IMR-90 (cell line): Measurements from ENCODE around the gene ARRDC1. TPM values are rescaled to one million over a fixed set of nuclear protein-coding genes. Genes with fewer than 3 reads are reported as not detected.
A peak's percentile ranks its signal among the peaks of the same experiment; 100 is the strongest.

Source experiments
- ATAC-seq: fragments of 200-7000 bp; cut with Tn5 transposase; 2 replicates; pipeline ENCODE4 v1.9.1; 2020; ENCODE audit warnings: low read depth, mild to moderate bottlenecking, moderate library complexity
- BruUV-seq: library from RNA; stranded (reverse); fragments of 400-500 nt; replicated peaks from 2 replicates; lab custom pipeline; 2021; lab: Mats Ljungman, UMichigan
- CTCF ChIA-PET: fragments of 300-600 bp; formaldehyde crosslinking; extraction: SDS; loops from one replicate; lab custom pipeline; 2021; ENCODE audit warnings: antibody characterized with exemption; lab: Yijun Ruan, JAX
- POLR2A ChIA-PET: fragments of 300-600 bp; sonication (Branson Sonifier 250); formaldehyde crosslinking; loops from one replicate; lab custom pipeline; 2022; ENCODE audit warnings: antibody characterized with exemption; ENCODE audit not compliant: unreplicated experiment; lab: Charles Lee
- DNase-seq: peaks from one replicate; pipeline ENCODE4 v3.0.0; 2013
- H2AFZ ChIP-seq: replicated peaks from 2 replicates; pipeline ENCODE3; 2013; ENCODE audit warnings: low read length, mild to moderate bottlenecking; ENCODE audit not compliant: poor library complexity
- H2AK5ac ChIP-seq: 2 replicates; pipeline ENCODE4 v1.6.1; 2013; ENCODE audit warnings: low read depth, low read length, inconsistent platforms
- H2AK9ac ChIP-seq: replicated peaks from 2 replicates; pipeline ENCODE3; 2013; ENCODE audit warnings: mild to moderate bottlenecking, low read depth, low read length, moderate library complexity; ENCODE audit not compliant: poor library complexity
- H2BK120ac ChIP-seq: 2 replicates; pipeline ENCODE4 v1.6.1; 2013; ENCODE audit warnings: low read depth, low read length, inconsistent platforms
- H2BK15ac ChIP-seq: 3 replicates; pipeline ENCODE4 v1.6.1; 2013; ENCODE audit warnings: low read depth, low read length, inconsistent platforms
- H2BK20ac ChIP-seq: 2 replicates; pipeline ENCODE4 v1.6.1; 2013; ENCODE audit warnings: low read depth, mild to moderate bottlenecking, inconsistent platforms, low read length, moderate library complexity
- H2BK5ac ChIP-seq: 2 replicates; pipeline ENCODE4 v1.6.1; 2013; ENCODE audit warnings: mild to moderate bottlenecking, low read depth, low read length, inconsistent platforms; ENCODE audit not compliant: poor library complexity, severe bottlenecking
- H3K14ac ChIP-seq: replicated peaks from 2 replicates; pipeline ENCODE4 v1.6.1; 2013; ENCODE audit warnings: low read depth, low read length, inconsistent platforms
- H3K18ac ChIP-seq: 2 replicates; pipeline ENCODE4 v1.6.1; 2013; ENCODE audit warnings: low read depth, low read length, control low read depth
- H3K23ac ChIP-seq: 2 replicates; pipeline ENCODE4 v1.6.1; 2013; ENCODE audit warnings: low read depth, low read length, inconsistent platforms
- H3K27ac ChIP-seq: 2 replicates; pipeline ENCODE4 v1.5.1; 2013; ENCODE audit warnings: mild to moderate bottlenecking, control low read depth, low read length; ENCODE audit not compliant: insufficient read depth
- H3K27me3 ChIP-seq: 2 replicates; pipeline ENCODE4 v1.6.1; 2013; ENCODE audit warnings: low read length; ENCODE audit not compliant: control insufficient read depth, insufficient read depth
- H3K36me3 ChIP-seq: 2 replicates; pipeline ENCODE4 v1.6.1; 2013; ENCODE audit warnings: low read length, mixed read lengths; ENCODE audit not compliant: control insufficient read depth, insufficient read depth
- H3K4ac ChIP-seq: 2 replicates; pipeline ENCODE4 v1.6.1; 2013; ENCODE audit warnings: low read depth, low read length, inconsistent platforms
- H3K4me1 ChIP-seq: 2 replicates; pipeline ENCODE4 v1.6.1; 2013; ENCODE audit warnings: low read length, mixed read lengths; ENCODE audit not compliant: control insufficient read depth, insufficient read depth
- H3K4me2 ChIP-seq: 2 replicates; pipeline ENCODE4 v1.6.1; 2013; ENCODE audit warnings: low read depth, mild to moderate bottlenecking, control low read depth, low read length, moderate library complexity
- H3K4me3 ChIP-seq: 2 replicates; pipeline ENCODE4 v1.5.1; 2013; ENCODE audit warnings: low read depth, mild to moderate bottlenecking, control low read depth, low read length, moderate library complexity; ENCODE audit not compliant: insufficient read depth
- H3K56ac ChIP-seq: 2 replicates; pipeline ENCODE4 v1.6.1; 2013; ENCODE audit warnings: low read length, inconsistent platforms; ENCODE audit not compliant: insufficient read depth; ENCODE audit errors: extremely low read depth
- H3K79me1 ChIP-seq, 2 experiments: 2 replicates each; pipeline ENCODE4 v1.6.1; 2013; ENCODE audit warnings: low read length in 2 of 2, inconsistent platforms in 1 of 2, low read depth in 1 of 2
- H3K9ac ChIP-seq: 2 replicates; pipeline ENCODE4 v1.6.1; 2013; ENCODE audit warnings: low read depth, low read length, control low read depth
- H3K9me1 ChIP-seq: 2 replicates; pipeline ENCODE4 v1.6.1; 2013; ENCODE audit warnings: low read length, inconsistent platforms; ENCODE audit not compliant: insufficient read depth
- H3K9me3 ChIP-seq: 2 replicates; pipeline ENCODE4 v1.6.1; 2013; ENCODE audit warnings: low read length; ENCODE audit not compliant: control insufficient read depth, insufficient read depth
- H4K20me1 ChIP-seq: 2 replicates; pipeline ENCODE4 v1.6.1; 2013; ENCODE audit warnings: low read length, inconsistent platforms; ENCODE audit not compliant: insufficient read depth
- H4K5ac ChIP-seq: 2 replicates; pipeline ENCODE4 v1.6.1; 2013; ENCODE audit warnings: mild to moderate bottlenecking, low read depth, low read length, control low read depth
- H4K8ac ChIP-seq, 2 experiments: 2 replicates each; pipeline ENCODE4 v1.6.1; 2013; ENCODE audit warnings: low read depth in 2 of 2, low read length in 2 of 2, control low read depth in 1 of 2, inconsistent platforms in 1 of 2
- H4K91ac ChIP-seq: 2 replicates; pipeline ENCODE4 v1.6.1; 2013; ENCODE audit warnings: low read depth, low read length, inconsistent platforms; ENCODE audit not compliant: insufficient read depth
- BHLHE40 ChIP-seq: fragments of 150-350 bp; IDR thresholded peaks from 2 replicates; pipeline ENCODE4 v1.6.1; 2016; ENCODE audit warnings: mild to moderate bottlenecking, low read depth, low read length
- CEBPB ChIP-seq: IDR thresholded peaks from 2 replicates; pipeline ENCODE4 v1.6.1; 2012; ENCODE audit warnings: low read depth, low read length, improper control_type of control experiment
- CHD1 ChIP-seq: IDR thresholded peaks from 2 replicates; pipeline ENCODE4 v1.6.1; 2012; ENCODE audit warnings: low read depth, low read length, improper control_type of control experiment
- FOS ChIP-seq: fragments of 150-350 bp; IDR thresholded peaks from 2 replicates; pipeline ENCODE4 v1.6.1; 2016; ENCODE audit warnings: low read depth, low read length
- MAFK ChIP-seq: IDR thresholded peaks from 2 replicates; pipeline ENCODE4 v1.6.1; 2012; ENCODE audit warnings: low read depth, low read length, improper control_type of control experiment
- MXI1 ChIP-seq: IDR thresholded peaks from 2 replicates; pipeline ENCODE4 v1.6.1; 2012; ENCODE audit warnings: low read depth, mild to moderate bottlenecking, low read length, moderate library complexity, borderline replicate concordance
- NFE2L2 ChIP-seq: fragments of 150-350 bp; IDR thresholded peaks from 2 replicates; pipeline ENCODE4 v1.6.1; 2016; ENCODE audit warnings: low read depth, mild to moderate bottlenecking, low read length
- POLR2A ChIP-seq: IDR thresholded peaks from 2 replicates; pipeline ENCODE4 v1.6.1; 2012; ENCODE audit warnings: mild to moderate bottlenecking, low read depth, low read length
- RAD21 ChIP-seq: IDR thresholded peaks from 2 replicates; pipeline ENCODE4 v1.6.1; 2012; ENCODE audit warnings: low read length, improper control_type of control experiment
- RCOR1 ChIP-seq: IDR thresholded peaks from 2 replicates; pipeline ENCODE4 v1.6.1; 2012; ENCODE audit warnings: mild to moderate bottlenecking, low read length, improper control_type of control experiment; ENCODE audit not compliant: insufficient replicate concordance
- SMC3 ChIP-seq: fragments of 150-350 bp; IDR thresholded peaks from 2 replicates; pipeline ENCODE4 v1.6.1; 2016; ENCODE audit warnings: low read depth, mild to moderate bottlenecking, antibody characterized with exemption, low read length, moderate library complexity
- WGBS, 2 experiments: methylation state at CpG; one replicate each; pipeline versions ENCODE4 v1.1.5 to v1.1.7; 2013; ENCODE audit warnings: missing lambda C conversion rate in 2 of 2; ENCODE audit not compliant: insufficient read length in 1 of 2; ENCODE audit errors: extremely low coverage in 2 of 2; 5-methylcytosine and 5-hydroxymethylcytosine counted together
- dilution Hi-C: fragments of 300-500 bp; cut with HindIII; formaldehyde crosslinking; loops from one replicate; pipeline ENCODE4 v1.14.3; 2018; ENCODE audit warnings: low sequenced_read_pairs; ENCODE audit not compliant: unreplicated experiment
- in situ Hi-C: fragments of 300-500 bp; cut with MboI; formaldehyde crosslinking; loops from 3 replicates; pipeline ENCODE4 v1.14.3; 2019; ENCODE audit warnings: low sequenced_read_pairs, inconsistent platforms, mixed read lengths
- intact Hi-C: fragments of 100-400 bp; cut with micrococcal nuclease; formaldehyde crosslinking; loops from 2 replicates; pipeline ENCODE4 v1.10.0; 2022
- polyA plus RNA-seq, 3 experiments: library from polyadenylated mRNA; depleted of rRNA; stranded (reverse); fragments of >200 nt; gene quantifications; 2 replicates each; pipeline ENCODE4 v1.2.3, GENCODE V29; 2012; ENCODE audit warnings: low replicate concordance in 1 of 3
- total RNA-seq: library from RNA; depleted of rRNA; stranded (reverse); fragments of >200 nt; gene quantifications from 2 replicates; pipeline ENCODE4 v1.2.3, GENCODE V29; 2012
- TF ChIP-seq, protein P1 (sequence below): fragments of 150-350 bp; IDR thresholded peaks from 2 replicates; pipeline ENCODE4 v1.6.1; 2017; ENCODE audit warnings: mild to moderate bottlenecking, antibody characterized with exemption, low read length, low read depth
- TF ChIP-seq, protein P2 (sequence below): conservative IDR thresholded peaks from 2 replicates; pipeline ENCODE4 v1.5.1; 2012; ENCODE audit warnings: mild to moderate bottlenecking, low read depth, low read length, improper control_type of control experiment
- TF ChIP-seq, protein P3 (sequence below): fragments of 150-350 bp; IDR thresholded peaks from 2 replicates; pipeline ENCODE4 v1.6.1; 2016; ENCODE audit warnings: low read depth, mild to moderate bottlenecking, low read length, moderate library complexity, borderline replicate concordance

ARRDC1 gene
- total and polyA plus RNA-seq, 2 of the 4 experiments (the other 2 are of a cell fraction) = 7.7 to 41.4 TPM

DNA sequence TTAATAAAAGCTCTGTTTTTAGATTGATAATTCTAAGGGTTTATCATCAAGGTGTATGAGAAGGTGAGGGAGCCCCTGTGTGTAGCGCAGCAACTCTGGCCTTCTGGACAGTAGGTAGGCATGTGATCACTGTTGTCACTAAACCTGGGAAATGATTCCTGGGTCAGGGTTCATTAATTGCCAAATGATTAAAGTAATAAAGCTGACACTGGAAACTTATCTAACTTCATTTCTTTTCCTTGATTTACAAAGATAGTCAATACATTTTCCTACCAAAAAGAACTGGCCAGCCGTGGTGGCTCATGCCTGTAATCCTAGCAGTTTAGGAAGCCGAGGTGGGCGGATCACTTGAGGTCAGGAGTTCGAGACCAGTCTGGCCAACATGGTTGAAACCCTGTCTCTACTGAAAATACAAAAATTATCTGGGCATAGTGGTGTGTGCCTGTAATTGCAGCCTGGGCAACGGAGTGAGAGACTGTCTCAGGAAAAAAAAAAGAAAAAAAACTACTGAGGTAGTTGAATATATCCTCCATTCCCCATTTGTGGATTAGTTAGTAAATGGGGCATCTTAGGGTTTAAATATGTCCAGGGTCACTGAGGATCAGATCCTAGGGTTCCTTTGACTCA is 15.8 kb downstream of the ARRDC1 start:
- H3K56ac ChIP-seq = no peak overlapping the region
- H3K9ac ChIP-seq = peak overlapping the region; percentile 13; the same call in 1 of the 2 replicates
- no peak overlapping the region for H2BK20ac ChIP-seq
- H2BK15ac ChIP-seq = no peak overlapping the region
- in situ Hi-C loops = no loop called here
- no peak overlapping the region for H3K14ac ChIP-seq
- no peak overlapping the region for H2BK5ac ChIP-seq
- dilution Hi-C loops = no loop called here
- no peak for DNase-seq
- H3K27me3 ChIP-seq = no peaks in the 10 kb centered on the region
- H4K5ac ChIP-seq = no peak overlapping the region
- H2AFZ ChIP-seq = no peak overlapping the region
- H3K4me2 ChIP-seq = no peak overlapping the region
- H3K9me3 ChIP-seq = no peaks in the 10 kb centered on the region
- H2BK120ac ChIP-seq = no peak overlapping the region
- peaks cover 22 to 73% of the 10 kb centered on the region in 2 experiments for H3K79me1 ChIP-seq
- TF ChIP-seq RCOR1 = no peak
- no peak for TF ChIP-seq CEBPB
- TF ChIP-seq, protein P1, sequence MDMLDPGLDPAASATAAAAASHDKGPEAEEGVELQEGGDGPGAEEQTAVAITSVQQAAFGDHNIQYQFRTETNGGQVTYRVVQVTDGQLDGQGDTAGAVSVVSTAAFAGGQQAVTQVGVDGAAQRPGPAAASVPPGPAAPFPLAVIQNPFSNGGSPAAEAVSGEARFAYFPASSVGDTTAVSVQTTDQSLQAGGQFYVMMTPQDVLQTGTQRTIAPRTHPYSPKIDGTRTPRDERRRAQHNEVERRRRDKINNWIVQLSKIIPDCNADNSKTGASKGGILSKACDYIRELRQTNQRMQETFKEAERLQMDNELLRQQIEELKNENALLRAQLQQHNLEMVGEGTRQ = no peak
- TF ChIP-seq, protein P2, sequence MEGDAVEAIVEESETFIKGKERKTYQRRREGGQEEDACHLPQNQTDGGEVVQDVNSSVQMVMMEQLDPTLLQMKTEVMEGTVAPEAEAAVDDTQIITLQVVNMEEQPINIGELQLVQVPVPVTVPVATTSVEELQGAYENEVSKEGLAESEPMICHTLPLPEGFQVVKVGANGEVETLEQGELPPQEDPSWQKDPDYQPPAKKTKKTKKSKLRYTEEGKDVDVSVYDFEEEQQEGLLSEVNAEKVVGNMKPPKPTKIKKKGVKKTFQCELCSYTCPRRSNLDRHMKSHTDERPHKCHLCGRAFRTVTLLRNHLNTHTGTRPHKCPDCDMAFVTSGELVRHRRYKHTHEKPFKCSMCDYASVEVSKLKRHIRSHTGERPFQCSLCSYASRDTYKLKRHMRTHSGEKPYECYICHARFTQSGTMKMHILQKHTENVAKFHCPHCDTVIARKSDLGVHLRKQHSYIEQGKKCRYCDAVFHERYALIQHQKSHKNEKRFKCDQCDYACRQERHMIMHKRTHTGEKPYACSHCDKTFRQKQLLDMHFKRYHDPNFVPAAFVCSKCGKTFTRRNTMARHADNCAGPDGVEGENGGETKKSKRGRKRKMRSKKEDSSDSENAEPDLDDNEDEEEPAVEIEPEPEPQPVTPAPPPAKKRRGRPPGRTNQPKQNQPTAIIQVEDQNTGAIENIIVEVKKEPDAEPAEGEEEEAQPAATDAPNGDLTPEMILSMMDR = peak; percentile 38
- peak; percentile 11; the same call in 1 of the 2 replicates for TF ChIP-seq RAD21
- TF ChIP-seq POLR2A = no peak
- no peak for TF ChIP-seq MAFK
- no peak for TF ChIP-seq CHD1
- no peak for TF ChIP-seq MXI1
- no peak for TF ChIP-seq NFE2L2
- no peak for TF ChIP-seq BHLHE40
- TF ChIP-seq SMC3 = no peak
- no peak for TF ChIP-seq FOS
- TF ChIP-seq, protein P3, sequence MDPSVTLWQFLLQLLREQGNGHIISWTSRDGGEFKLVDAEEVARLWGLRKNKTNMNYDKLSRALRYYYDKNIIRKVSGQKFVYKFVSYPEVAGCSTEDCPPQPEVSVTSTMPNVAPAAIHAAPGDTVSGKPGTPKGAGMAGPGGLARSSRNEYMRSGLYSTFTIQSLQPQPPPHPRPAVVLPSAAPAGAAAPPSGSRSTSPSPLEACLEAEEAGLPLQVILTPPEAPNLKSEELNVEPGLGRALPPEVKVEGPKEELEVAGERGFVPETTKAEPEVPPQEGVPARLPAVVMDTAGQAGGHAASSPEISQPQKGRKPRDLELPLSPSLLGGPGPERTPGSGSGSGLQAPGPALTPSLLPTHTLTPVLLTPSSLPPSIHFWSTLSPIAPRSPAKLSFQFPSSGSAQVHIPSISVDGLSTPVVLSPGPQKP = no peak
- H4K20me1 ChIP-seq = peaks cover 66% of the 10 kb centered on the region
- H4K8ac ChIP-seq = no peak overlapping the region
- H3K36me3 ChIP-seq = peaks cover 13% of the 10 kb centered on the region
- no peak overlapping the region for H3K4ac ChIP-seq
- no peak overlapping the region for H2AK9ac ChIP-seq
- peaks cover 14% of the 10 kb centered on the region for H3K9me1 ChIP-seq
- H3K18ac ChIP-seq = no peak overlapping the region
- no peak overlapping the region for H2AK5ac ChIP-seq
- no peak overlapping the region for H4K91ac ChIP-seq
- POLR2A ChIA-PET = no interaction called here
- CTCF ChIA-PET = interaction anchor here (0.6 to 0.9 kb wide), 2 partner anchors 13 to 38 kb away, joined by 3 to 5 read pairs; no protein-coding TSS in a partner anchor
- peaks cover 11% of the 10 kb centered on the region for H3K4me1 ChIP-seq
- no TSS peak for BruUV-seq
- peak overlapping the region; percentile 73; the same call in 1 of the 2 replicates for H3K23ac ChIP-seq
- H3K4me3 ChIP-seq = no peak overlapping the region
- no peak overlapping the region for H3K27ac ChIP-seq
- 85% methylated on average over 3 of the region's 6 CpGs; no CpG with 5 or more reads in 1 of the 2 experiments for WGBS, 2 experiments
- intact Hi-C loops = no loop called here
- no peak for ATAC-seq
